Ascending aorta (tissue), 2 donors: ENCODE results near the gene SETDB1. TPM values are rescaled to one million over a fixed set of nuclear protein-coding genes. Genes with fewer than 3 reads are reported as not detected.

Experiments
- DNase-seq, 2 donors: peaks; one replicate each; pipeline ENCODE4 v3.0.0-alpha.2; 2019; ENCODE audit warnings: low spot score in 2 of 2
- H3K27ac ChIP-seq, 2 donors: fragments of 200-600 bp; sonication (generic); one replicate each; pipeline ENCODE4 v1.5.1; 2016 to 2017; ENCODE audit warnings: mild to moderate bottlenecking in 1 of 2
- H3K27me3 ChIP-seq: fragments of 200-600 bp; sonication (generic); one replicate; pipeline ENCODE4 v1.5.1; 2017
- H3K36me3 ChIP-seq, 2 donors: fragments of 200-600 bp; sonication (generic); one replicate each; pipeline ENCODE4 v1.5.1; 2016
- H3K4me1 ChIP-seq, 2 donors: fragments of 200-600 bp; sonication (generic); one replicate each; pipeline ENCODE4 v1.5.1; 2016 to 2017; ENCODE audit warnings: mild to moderate bottlenecking in 1 of 2
- H3K4me3 ChIP-seq, 2 donors: fragments of 200-600 bp; sonication (generic); one replicate each; pipeline ENCODE4 v1.5.1; 2016 to 2017; ENCODE audit warnings: mild to moderate bottlenecking in 1 of 2
- H3K9me3 ChIP-seq, 2 donors: fragments of 200-600 bp; sonication (generic); one replicate each; pipeline ENCODE4 v1.5.1; 2016
- CTCF ChIP-seq, 3 experiments: fragments of 200-600 bp in 2 of 3; fragments of 450-650 bp in 1 of 3; sonication (generic) in 2 of 3; IDR thresholded peaks; one replicate each; pipeline ENCODE4 v1.5.1; 2016 to 2019; ENCODE audit warnings: antibody characterized with exemption in 3 of 3, mild to moderate bottlenecking in 1 of 3, moderate library complexity in 1 of 3
- intact Hi-C: fragments of 100-400 bp; cut with DNase I; formaldehyde crosslinking; loops from one replicate; pipeline ENCODE4 v1.15.1; 2023
- total RNA-seq: library from RNA; depleted of rRNA; stranded (reverse); fragments of >200 nt; gene quantifications from one replicate; pipeline ENCODE4 v1.1.0, GENCODE V29; 2016

SETDB1 gene
- total RNA-seq, 1 donor from 2014 or later: 21.3 TPM

- intact Hi-C loops: loop anchor here (2.0 to 10.0 kb wide), 3 partner anchors 49 to 315 kb away; partner anchors contain the start of genes ARNT, CDC42SE1 and GOLPH3L
- no peak for DNase-seq
- Histone ChIP-seq H3K4me3 (peak overlapping the region; percentile 70 to 71), H3K27me3 (no peaks in the 10 kb centered on the region), H3K36me3 (no peaks in the 10 kb centered on the region), H3K4me1 (peaks cover 6 to 33% of the 10 kb centered on the region in 2 donors), H3K27ac (peak overlapping the region in 1 of 2 donors; percentile 81), H3K9me3 (no peaks in the 10 kb centered on the region)
- no peak for TF ChIP-seq CTCF (IDR thresholded peaks at IDR 0.05)
These were observed 83.6 kb downstream of the SETDB1 start for GRCh38 chr1:151009674-151010345.

- Histone ChIP-seq H3K27me3 (no peaks in the 10 kb centered on the region), H3K27ac (no peak overlapping the region), H3K4me3 (no peak overlapping the region), H3K36me3 (no peaks in the 10 kb centered on the region), H3K4me1 (peaks cover 3 to 28% of the 10 kb centered on the region in 2 donors), H3K9me3 (no peaks in the 10 kb centered on the region)
- no peak for TF ChIP-seq CTCF (IDR thresholded peaks at IDR 0.05)
- DNase-seq: no peak
- intact Hi-C loops: no loop called here
These were observed 84.2 kb downstream of the SETDB1 start for GRCh38 chr1:151010346-151010726.

- H3K27ac ChIP-seq: no peak overlapping the region
- H3K4me3 ChIP-seq: no peak overlapping the region
- intact Hi-C loops: no loop called here
These were observed 85.1 kb downstream of the SETDB1 start for GRCh38 chr1:151011154-151011850.

GRCh38 chr1:151012684-151013471 is 86.7 kb downstream of the SETDB1 start:
- H3K27ac ChIP-seq: peak overlapping the region; percentile 8 to 59
- peaks cover 0 to 17% of the 10 kb centered on the region in 2 donors for H3K4me1 ChIP-seq
- no peak overlapping the region for H3K4me3 ChIP-seq
- TF ChIP-seq CTCF (IDR thresholded peaks at IDR 0.05): no peak
- H3K9me3 ChIP-seq: no peaks in the 10 kb centered on the region
- intact Hi-C loops: no loop called here
- no peaks in the 10 kb centered on the region for H3K27me3 ChIP-seq
- DNase-seq: no peak
- H3K36me3 ChIP-seq: peaks cover 3 to 5% of the 10 kb centered on the region in 2 donors

More at GRCh38 chr1:151011154-151011850, 85.1 kb downstream of the SETDB1 start:
- Histone ChIP-seq H3K4me1 (peaks cover 3 to 27% of the 10 kb centered on the region in 2 donors), H3K36me3 (no peaks in the 10 kb centered on the region), H3K27me3 (no peaks in the 10 kb centered on the region), H3K9me3 (no peaks in the 10 kb centered on the region)
- DNase-seq: no peak
- TF ChIP-seq CTCF (IDR thresholded peaks at IDR 0.05): no peak

- DNase-seq: no peak
- peak overlapping the region; percentile 8 to 59 for H3K27ac ChIP-seq
- peaks cover 10% of the 10 kb centered on the region in 2 donors for H3K36me3 ChIP-seq
- intact Hi-C loops: no loop called here
- H3K4me1 ChIP-seq: peaks cover 0 to 17% of the 10 kb centered on the region in 2 donors
- TF ChIP-seq CTCF (IDR thresholded peaks at IDR 0.05): no peak
- H3K9me3 ChIP-seq: no peaks in the 10 kb centered on the region
- no peaks in the 10 kb centered on the region for H3K27me3 ChIP-seq
- H3K4me3 ChIP-seq: no peak overlapping the region
These were observed 87.4 kb downstream of the SETDB1 start for GRCh38 chr1:151013518-151013917.

Other genes with a start within 250 kb of the SETDB1 start
- 14.7 TPM for gene GOLPH3L, start 229.2 kb upstream of the SETDB1 start, total RNA-seq
- not detected for gene HORMAD1, start 205.5 kb upstream of the SETDB1 start, total RNA-seq
- 32.1 TPM for gene CTSS, start 160.6 kb upstream of the SETDB1 start, total RNA-seq
- gene CTSK, start 118.1 kb upstream of the SETDB1 start, total RNA-seq: 44.0 TPM
- 13.0 TPM for gene ARNT, start 49.8 kb upstream of the SETDB1 start, total RNA-seq
- not detected for gene CTXND2, start 39.2 kb upstream of the SETDB1 start, total RNA-seq
- 114 TPM for gene CERS2, start 48.5 kb downstream of the SETDB1 start, total RNA-seq
- not detected for gene ANXA9, start 55.9 kb downstream of the SETDB1 start, total RNA-seq
- gene MINDY1, start 80.5 kb downstream of the SETDB1 start, total RNA-seq: 9.7 TPM
- 36.5 TPM for gene PRUNE1, start 82.1 kb downstream of the SETDB1 start, total RNA-seq
- not detected for gene BNIPL, start 110.2 kb downstream of the SETDB1 start, total RNA-seq
- gene C1orf56, start 121.4 kb downstream of the SETDB1 start, total RNA-seq: 11.4 TPM
- 42.4 TPM for gene CDC42SE1, start 133.3 kb downstream of the SETDB1 start, total RNA-seq
- 3.6 TPM for gene MLLT11, start 134.0 kb downstream of the SETDB1 start, total RNA-seq
- gene GABPB2, start 144.4 kb downstream of the SETDB1 start, total RNA-seq: 3.7 TPM
- 31.8 TPM for gene SEMA6C, start 220.3 kb downstream of the SETDB1 start, total RNA-seq
- not detected for gene TNFAIP8L2, start 230.3 kb downstream of the SETDB1 start, total RNA-seq
- gene LYSMD1, start 239.5 kb downstream of the SETDB1 start, total RNA-seq: 0.85 TPM
- 27.4 TPM for gene SCNM1, start 239.8 kb downstream of the SETDB1 start, total RNA-seq
- gene TMOD4, start 249.6 kb downstream of the SETDB1 start, total RNA-seq: not detected